Right lobe of liver (tissue), 6 donors: ENCODE measurements around the gene TRANK1. TPM values are rescaled to one million over a fixed set of nuclear protein-coding genes. Genes with fewer than 3 reads are reported as not detected.

Source experiments
- ATAC-seq, 4 donors: fragments of 200-7000 bp; cut with Tn5 transposase; one replicate each; pipeline ENCODE4 v1.9.1; 2020; ENCODE audit warnings: mild to moderate bottlenecking in 4 of 4, moderate library complexity in 4 of 4
- DNase-seq, 3 donors: peaks; one replicate each; pipeline ENCODE4 v3.0.0-alpha.2; 2020
- H3K27ac ChIP-seq, 3 donors: fragments of 200-600 bp; one replicate each; pipeline ENCODE4 v1.8.0; 2022
- H3K27me3 ChIP-seq, 2 donors: fragments of 200-600 bp; one replicate each; pipeline ENCODE4 v1.8.0; 2022
- H3K36me3 ChIP-seq, 4 donors: fragments of 200-600 bp; sonication (generic) in 1 of 4; one replicate each; pipeline versions ENCODE4 v1.5.1 to v1.8.0; 2017 to 2022; ENCODE audit warnings: control low read depth in 1 of 4
- H3K4me1 ChIP-seq, 4 donors: fragments of 200-600 bp; sonication (generic) in 1 of 4; one replicate each; pipeline versions ENCODE4 v1.5.1 to v1.8.0; 2017 to 2022; ENCODE audit warnings: control low read depth in 1 of 4
- H3K4me3 ChIP-seq, 3 donors: fragments of 200-600 bp; one replicate each; pipeline ENCODE4 v1.8.0; 2022
- H3K9me3 ChIP-seq, 4 donors: fragments of 200-600 bp; sonication (generic) in 1 of 4; one replicate each; pipeline versions ENCODE4 v1.5.1 to v1.8.0; 2017 to 2022; ENCODE audit warnings: control low read depth in 1 of 4
- CTCF ChIP-seq, 4 donors: fragments of 200-600 bp in 3 of 4; fragments of 450-650 bp in 1 of 4; IDR thresholded peaks; one replicate each; pipeline versions ENCODE4 v1.5.1 to v1.8.0; 2016 to 2022; ENCODE audit warnings: antibody characterized with exemption in 4 of 4, mild to moderate bottlenecking in 2 of 4
- POLR2A ChIP-seq: fragments of 450-650 bp; IDR thresholded peaks from one replicate; pipeline ENCODE4 v1.6.1; 2017; ENCODE audit warnings: antibody characterized with exemption, mild to moderate bottlenecking
- WGBS: methylation state at CpG from one replicate; pipeline ENCODE4 v1.1.6; 2018; ENCODE audit warnings: low coverage, low lambda C conversion rate; ENCODE audit not compliant: insufficient coverage; ENCODE audit errors: missing lambda C conversion rate; 5-methylcytosine and 5-hydroxymethylcytosine counted together
- intact Hi-C, 2 donors: fragments of 100-400 bp; cut with DNase I; formaldehyde crosslinking; loops; one replicate each; pipeline versions ENCODE4 v1.11.2 to v1.14.1; 2022
- small RNA-seq, 2 experiments: library from RNA; depleted of rRNA; stranded (forward); fragments of <200 nt; gene quantifications; one replicate each; pipeline ENCODE3, GENCODE V24; 2016
- total RNA-seq, 6 experiments: library from RNA; depleted of rRNA in 2 of 6; stranded (reverse); fragments of >200 nt in 2 of 6; fragmentation: NEBNext Ultra II Directional in 3 of 6; extraction: Animal tissue kit (Norgen Biotek cat#: 25700) in 3 of 6; gene quantifications; one replicate each; pipeline versions ENCODE4 v1.1.0 to v1.2.4, GENCODE V29; 2016 to 2023
- donor health status: DM: no; HTN: yes; CAD: no.
- donor health status: DM: no; HTN: no; CAD: no.
- donor health status: DM: no; HTN: no; CAD: no.
- donor health status: DM: no; HTN: yes; CAD: no.
- donor health status: DM: no; HTN: yes; CAD: no.

Gene TRANK1
- total RNA-seq, 6 experiments from 2014 or later = 8.8 to 33.9 (median 19.6) TPM

GRCh38 chr3:36790765-36791164 lies 154.1 kb downstream of the TRANK1 start:
- Histone ChIP-seq H3K27ac (no peak overlapping the region), H3K4me3 (no peak overlapping the region), H3K9me3 (no peaks in the 10 kb centered on the region), H3K36me3 (no peaks in the 10 kb centered on the region), H3K4me1 (no peaks in the 10 kb centered on the region), H3K27me3 (no peaks in the 10 kb centered on the region)
- ATAC-seq = no peak
- 43% methylated on average over 5 of the region's 6 CpGs for WGBS
- intact Hi-C loops = no loop called here
- DNase-seq = no peak
- TF ChIP-seq POLR2A (no peak), CTCF (IDR thresholded peaks at IDR 0.05) (no peak)

GRCh38 chr3:36786921-36787890 lies 157.6 kb downstream of the TRANK1 start:
- DNase-seq = peak in 1 of 3 donors; percentile 21
- Histone ChIP-seq H3K4me3 (no peak overlapping the region), H3K9me3 (no peaks in the 10 kb centered on the region), H3K4me1 (no peaks in the 10 kb centered on the region), H3K36me3 (no peaks in the 10 kb centered on the region), H3K27ac (no peak overlapping the region), H3K27me3 (no peaks in the 10 kb centered on the region)
- intact Hi-C loops = no loop called here
- 86% methylated on average over 2 of the region's 3 CpGs for WGBS
- peak; percentile 66 to 89 (median 74) for ATAC-seq
- no peak for TF ChIP-seq POLR2A
- no peak for TF ChIP-seq CTCF (IDR thresholded peaks at IDR 0.05)

- no peak for ATAC-seq
- TF ChIP-seq POLR2A (no peak), CTCF (IDR thresholded peaks at IDR 0.05) (no peak)
These were observed 160.7 kb downstream of the TRANK1 start for GRCh38 chr3:36784138-36784635.

GRCh38 chr3:36777424-36778218 lies 167.2 kb downstream of the TRANK1 start:
- TF ChIP-seq POLR2A = no peak
- TF ChIP-seq CTCF (IDR thresholded peaks at IDR 0.05) = no peak
- Histone ChIP-seq H3K27me3 (no peaks in the 10 kb centered on the region), H3K4me3 (no peak overlapping the region), H3K9me3 (no peaks in the 10 kb centered on the region), H3K4me1 (no peaks in the 10 kb centered on the region), H3K27ac (no peak overlapping the region), H3K36me3 (no peaks in the 10 kb centered on the region)
- 43% methylated on average over 1 of the region's 2 CpGs for WGBS
- DNase-seq (no peak), ATAC-seq (no peak)
- intact Hi-C loops = no loop called here

More at GRCh38 chr3:36784138-36784635, 160.7 kb downstream of the TRANK1 start:
- Histone ChIP-seq H3K27me3 (no peaks in the 10 kb centered on the region), H3K9me3 (no peaks in the 10 kb centered on the region), H3K4me3 (no peak overlapping the region), H3K4me1 (no peaks in the 10 kb centered on the region), H3K27ac (no peak overlapping the region), H3K36me3 (no peaks in the 10 kb centered on the region)
- intact Hi-C loops = no loop called here
- WGBS = 56% methylated on average over 3 of the region's 3 CpGs
- no peak for DNase-seq

Small RNA genes within 50 kb of the gene (small RNA-seq; reads per million reads assigned to genes)
- gene RNU6ATAC4P = 0 reads per million in 2 experiments

Other genes starting within 250 kb of the TRANK1 start
- gene DCLK3, start 180.5 kb downstream of the TRANK1 start, total RNA-seq = under 1 TPM in 2 of 6 experiments, not detected in 4; 0.06 to 0.34 TPM
- gene EPM2AIP1, start 48.1 kb upstream of the TRANK1 start, total RNA-seq = 1 to 10 TPM; 4.5 to 8.9 (median 6.1) TPM
- gene MLH1, start 48.5 kb upstream of the TRANK1 start, total RNA-seq = 10 to 100 TPM; 13.1 to 23.2 (median 15.3) TPM
- gene LRRFIP2, start 229.5 kb upstream of the TRANK1 start, total RNA-seq = 10 to 100 TPM; 32.8 to 46.1 (median 39.6) TPM